Measurements from ENCODE around the gene BTBD10.
"Not testable (repeated sequence)": the region's sequence is repeated elsewhere in the genome, so short reads cannot be mapped to it uniquely, and the experiment has no call there.

The BTBD10 gene

DNA sequence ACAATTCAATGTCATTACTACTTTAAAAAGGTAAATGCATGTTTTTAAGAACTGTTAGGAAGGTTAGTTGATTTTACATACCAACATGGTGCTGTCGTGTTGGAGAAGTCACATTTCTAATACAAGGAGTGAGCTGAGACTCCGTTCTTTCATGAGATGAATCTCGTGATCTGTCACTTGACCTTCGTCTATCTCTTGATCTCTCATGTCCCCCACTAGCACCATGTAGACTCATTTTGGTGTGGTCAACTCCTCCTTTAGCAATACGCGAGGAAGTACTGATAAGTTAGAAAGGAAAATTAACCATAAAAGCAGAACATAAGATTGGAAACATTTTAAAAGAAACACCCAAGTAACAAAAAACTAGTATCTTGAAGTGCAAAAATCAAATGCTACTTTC lies 41.5 kb downstream of the BTBD10 start:
- CTCF ChIA-PET: interaction anchor here (0.5 kb wide), 1 partner anchor 211 kb away, joined by 3 read pairs; no protein-coding TSS in a partner anchor
- DNase-seq (ENCODE audit: low spot score): no peak
- TF ChIP-seq, protein P1, sequence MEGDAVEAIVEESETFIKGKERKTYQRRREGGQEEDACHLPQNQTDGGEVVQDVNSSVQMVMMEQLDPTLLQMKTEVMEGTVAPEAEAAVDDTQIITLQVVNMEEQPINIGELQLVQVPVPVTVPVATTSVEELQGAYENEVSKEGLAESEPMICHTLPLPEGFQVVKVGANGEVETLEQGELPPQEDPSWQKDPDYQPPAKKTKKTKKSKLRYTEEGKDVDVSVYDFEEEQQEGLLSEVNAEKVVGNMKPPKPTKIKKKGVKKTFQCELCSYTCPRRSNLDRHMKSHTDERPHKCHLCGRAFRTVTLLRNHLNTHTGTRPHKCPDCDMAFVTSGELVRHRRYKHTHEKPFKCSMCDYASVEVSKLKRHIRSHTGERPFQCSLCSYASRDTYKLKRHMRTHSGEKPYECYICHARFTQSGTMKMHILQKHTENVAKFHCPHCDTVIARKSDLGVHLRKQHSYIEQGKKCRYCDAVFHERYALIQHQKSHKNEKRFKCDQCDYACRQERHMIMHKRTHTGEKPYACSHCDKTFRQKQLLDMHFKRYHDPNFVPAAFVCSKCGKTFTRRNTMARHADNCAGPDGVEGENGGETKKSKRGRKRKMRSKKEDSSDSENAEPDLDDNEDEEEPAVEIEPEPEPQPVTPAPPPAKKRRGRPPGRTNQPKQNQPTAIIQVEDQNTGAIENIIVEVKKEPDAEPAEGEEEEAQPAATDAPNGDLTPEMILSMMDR (conservative IDR thresholded peaks at IDR 0.05; ENCODE audit: low read depth): no peak
- POLR2A ChIA-PET (ENCODE audit: low non-redundant PET): no interaction called here
- H3K27ac ChIP-seq: no peak overlapping the region

DNA sequence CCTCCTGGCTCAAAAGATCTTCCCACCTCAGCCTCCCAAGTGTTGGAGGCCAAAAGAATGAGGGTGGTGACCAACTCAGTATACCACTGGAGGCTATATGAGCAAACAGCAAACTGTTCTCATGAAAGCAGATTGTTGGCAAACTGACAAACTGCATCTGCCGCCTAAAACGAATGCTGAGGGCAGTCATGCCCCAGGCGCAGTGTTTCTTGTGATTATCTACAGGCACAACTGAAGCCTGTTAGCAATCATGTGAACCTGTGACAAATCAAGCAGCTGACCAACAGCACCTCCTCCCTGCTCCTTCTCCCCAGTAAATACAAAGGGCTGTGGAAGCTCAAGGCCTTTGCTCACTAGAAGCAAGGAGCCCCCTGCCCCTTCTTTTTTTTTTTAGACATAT lies 47.8 kb downstream of the BTBD10 start:
- no peak for DNase-seq (ENCODE audit: low spot score)
- TF ChIP-seq, protein P1 (conservative IDR thresholded peaks at IDR 0.05; ENCODE audit: low read depth): no peak
- ChIA-PET CTCF (no interaction called here), POLR2A (ENCODE audit: low non-redundant PET) (no interaction called here)
- H3K27ac ChIP-seq: no peak overlapping the region

DNA sequence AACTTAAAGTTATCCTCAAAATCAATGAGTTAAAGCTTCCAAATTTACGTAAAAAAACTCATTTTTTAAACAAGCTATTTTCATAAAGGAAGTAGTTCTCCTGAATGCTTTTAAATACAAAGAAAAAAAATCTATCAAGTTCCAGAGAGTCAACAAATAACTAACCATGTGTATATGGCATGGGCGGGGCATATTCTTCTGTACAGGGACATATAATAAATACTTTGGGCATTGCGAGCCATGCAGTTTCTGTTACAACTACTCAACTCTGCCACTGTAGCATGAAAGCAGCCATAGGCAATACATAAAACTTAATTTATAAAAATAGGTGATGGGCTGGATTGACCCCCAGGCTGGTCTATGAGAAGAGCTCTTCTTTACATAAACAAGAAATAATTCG lies 57.8 kb downstream of the BTBD10 start:
- no peak for DNase-seq (ENCODE audit: low spot score)
- TF ChIP-seq, protein P1 (conservative IDR thresholded peaks at IDR 0.05; ENCODE audit: low read depth): no peak
- no peak overlapping the region for H3K27ac ChIP-seq
- ChIA-PET POLR2A (ENCODE audit: low non-redundant PET) (no interaction called here), CTCF (interaction anchor here (0.5 kb wide), 1 partner anchor 94 kb away, joined by 3 read pairs; no protein-coding TSS in a partner anchor)

DNA sequence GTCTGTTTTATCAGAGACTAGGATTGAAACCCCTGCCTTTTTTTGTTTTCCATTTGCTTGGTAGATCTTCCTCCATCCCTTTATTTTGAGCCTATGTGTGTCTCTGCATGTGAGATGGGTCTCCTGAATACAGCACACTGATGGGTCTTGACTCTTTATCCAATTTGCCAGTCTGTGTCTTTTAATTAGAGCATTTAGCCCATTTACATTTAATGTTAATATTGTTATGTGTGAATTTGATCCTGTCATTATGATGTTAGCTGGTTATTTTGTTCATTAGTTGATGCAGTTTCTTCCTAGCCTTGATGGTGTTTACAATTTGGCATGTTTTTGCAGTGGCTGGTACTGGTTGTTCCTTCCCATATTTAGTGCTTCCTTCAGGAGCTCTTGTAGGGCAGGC lies 64.7 kb downstream of the BTBD10 start:
- CTCF ChIA-PET; DNase-seq (ENCODE audit: low spot score): not testable (repeated sequence)

DNA sequence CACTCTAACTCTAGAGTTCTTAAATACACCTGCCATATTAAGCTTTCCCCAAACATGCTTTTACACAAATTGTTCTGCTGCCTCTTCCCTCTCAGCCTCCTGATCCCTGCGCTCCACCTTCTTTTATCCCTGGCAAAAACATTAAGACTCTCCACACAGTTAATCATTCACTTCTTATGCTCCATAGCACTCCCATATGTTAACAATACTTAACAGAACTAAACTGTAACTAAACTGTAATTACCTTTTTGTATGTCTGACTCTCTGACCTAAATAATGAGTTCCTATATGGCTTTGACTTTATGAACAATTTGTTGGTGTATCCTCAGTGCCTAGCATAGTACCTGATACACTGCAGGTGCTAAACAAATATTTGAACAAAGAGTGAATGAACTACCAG lies 71.8 kb downstream of the BTBD10 start:
- H3K27ac ChIP-seq: no peak overlapping the region
- TF ChIP-seq, protein P1 (conservative IDR thresholded peaks at IDR 0.05; ENCODE audit: low read depth): no peak
- DNase-seq (ENCODE audit: low spot score): no peak
- CTCF ChIA-PET: interaction anchor here (0.5 to 1.1 kb wide), 2 partner anchors 208 to 861 kb away, joined by 4 to 6 read pairs; no protein-coding TSS in a partner anchor
- POLR2A ChIA-PET (ENCODE audit: low non-redundant PET): no interaction called here

More for the DNA sequence above, 64.7 kb downstream of the BTBD10 start:
- H3K27ac ChIP-seq; POLR2A ChIA-PET (ENCODE audit: low non-redundant PET): not testable (repeated sequence)

DNA sequence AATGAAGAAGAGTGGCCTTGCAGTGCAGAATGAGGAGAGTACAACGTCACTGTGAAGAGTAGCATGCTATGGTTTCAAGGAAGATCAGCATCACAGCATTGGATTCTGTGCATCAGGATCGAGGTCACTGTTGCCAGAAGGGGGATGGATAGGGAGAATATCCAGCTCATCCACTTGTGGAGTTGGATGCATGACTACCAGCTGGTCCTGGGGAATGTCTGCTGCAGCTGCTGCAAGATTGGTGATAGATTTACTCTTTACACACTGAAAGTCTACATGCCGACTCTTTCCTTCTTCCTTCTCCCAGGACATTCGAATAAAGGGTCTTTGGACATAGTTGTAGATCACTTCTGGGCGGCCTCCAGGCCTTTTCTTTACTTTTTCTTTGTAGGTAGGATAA lies 74.3 kb downstream of the BTBD10 start:
- TF ChIP-seq, protein P1 (conservative IDR thresholded peaks at IDR 0.05; ENCODE audit: low read depth): no peak
- CTCF ChIA-PET: interaction anchor here (0.6 kb wide), 1 partner anchor 238 kb away, joined by 4 read pairs; no protein-coding TSS in a partner anchor
- H3K27ac ChIP-seq: no peak overlapping the region
- POLR2A ChIA-PET (ENCODE audit: low non-redundant PET): no interaction called here
- no peak for DNase-seq (ENCODE audit: low spot score)

DNA sequence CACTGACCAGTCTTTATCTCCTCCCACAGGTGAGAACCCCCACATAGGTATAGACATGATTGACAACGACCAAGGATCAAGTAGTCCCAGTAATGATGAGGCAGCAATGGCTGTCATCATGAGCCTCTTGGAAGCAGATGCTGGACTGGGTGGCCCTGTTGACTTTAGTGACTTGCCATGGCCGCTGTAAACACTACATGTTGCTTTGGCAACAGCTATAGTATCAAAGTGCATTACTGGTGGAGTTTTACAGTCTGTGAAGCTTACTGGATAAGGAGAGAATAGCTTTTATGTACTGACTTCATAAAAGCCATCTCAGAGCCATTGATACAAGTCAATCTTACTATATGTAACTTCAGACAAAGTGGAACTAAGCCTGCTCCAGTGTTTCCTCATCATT lies 76.5 kb downstream of the BTBD10 start:
- DNase-seq (ENCODE audit: low spot score): no peak
- TF ChIP-seq, protein P1 (conservative IDR thresholded peaks at IDR 0.05; ENCODE audit: low read depth): no peak
- CTCF ChIA-PET: interaction anchor here (0.7 to 2.3 kb wide), 4 partner anchors 13 to 864 kb away, joined by 4 to 11 read pairs (median 6); no protein-coding TSS in a partner anchor
- POLR2A ChIA-PET (ENCODE audit: low non-redundant PET): no interaction called here
- no peak overlapping the region for H3K27ac ChIP-seq

All from RWPE1 (cell line).